HG03571 (cell line): ENCODE data around the gene ACTR3C.
"Not testable (repeated sequence)": the region's sequence is repeated elsewhere in the genome, so short reads cannot be mapped to it uniquely, and the experiment has no call there.

Experiments
- ATAC-seq: cut with Tn5 transposase; IDR thresholded peaks from one replicate; pipeline ENCODE4 v1.9.1; 2021; ENCODE audit not compliant: unreplicated experiment

The ACTR3C gene

DNA sequence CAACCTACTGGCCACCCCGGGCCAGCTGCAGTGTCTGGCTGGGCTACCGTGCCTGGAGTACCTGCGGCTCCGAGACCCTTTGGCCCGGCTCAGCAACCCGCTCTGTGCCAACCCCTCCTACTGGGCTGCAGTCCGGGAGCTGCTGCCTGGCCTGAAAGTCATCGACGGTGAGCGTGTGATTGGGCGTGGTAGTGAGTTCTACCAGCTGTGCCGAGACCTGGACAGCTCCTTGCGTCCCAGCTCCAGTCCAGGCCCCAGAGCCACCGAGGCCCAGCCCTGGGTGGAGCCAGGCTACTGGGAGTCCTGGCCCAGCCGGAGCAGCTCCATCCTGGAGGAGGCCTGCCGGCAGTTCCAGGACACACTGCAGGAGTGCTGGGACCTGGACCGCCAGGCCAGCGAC, 13.8 kb upstream of the ACTR3C start:
- ATAC-seq: no peak

DNA sequence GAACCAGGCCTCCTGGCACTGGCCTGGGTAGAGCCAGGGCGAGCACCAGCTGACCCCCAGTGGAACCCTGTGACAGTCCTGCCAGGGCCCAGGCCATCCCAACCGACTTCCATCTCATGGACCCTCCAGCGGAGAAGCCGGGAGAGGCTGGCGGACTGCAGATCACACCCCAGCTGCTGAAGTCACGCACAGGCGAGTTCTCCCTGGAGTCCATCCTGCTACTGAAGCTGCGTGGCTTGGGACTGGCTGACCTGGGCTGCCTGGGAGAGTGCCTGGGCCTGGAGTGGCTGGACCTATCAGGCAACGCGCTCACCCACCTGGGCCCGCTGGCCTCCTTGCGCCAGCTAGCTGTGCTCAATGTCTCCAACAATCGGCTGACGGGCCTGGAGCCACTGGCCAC, 13.4 kb upstream of the ACTR3C start:
- no peak for ATAC-seq

DNA sequence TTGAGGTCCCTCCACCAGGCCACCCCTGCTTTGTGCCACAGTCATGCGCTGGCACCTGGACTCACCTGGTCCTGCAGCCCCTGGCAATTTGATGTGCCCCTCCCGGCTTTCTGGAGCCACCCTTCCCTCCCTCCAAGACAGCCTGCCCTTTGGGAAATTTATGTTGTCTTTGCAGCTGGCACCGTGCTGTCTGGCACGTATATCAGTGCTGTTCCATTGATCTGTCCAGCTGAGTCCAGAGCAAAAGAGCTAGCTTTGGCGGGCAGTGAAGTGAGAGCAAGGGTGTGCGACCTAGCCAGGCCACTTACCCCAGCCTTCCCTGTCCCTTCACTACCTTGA, 12.4 kb upstream of the ACTR3C start:
- no peak for ATAC-seq

DNA sequence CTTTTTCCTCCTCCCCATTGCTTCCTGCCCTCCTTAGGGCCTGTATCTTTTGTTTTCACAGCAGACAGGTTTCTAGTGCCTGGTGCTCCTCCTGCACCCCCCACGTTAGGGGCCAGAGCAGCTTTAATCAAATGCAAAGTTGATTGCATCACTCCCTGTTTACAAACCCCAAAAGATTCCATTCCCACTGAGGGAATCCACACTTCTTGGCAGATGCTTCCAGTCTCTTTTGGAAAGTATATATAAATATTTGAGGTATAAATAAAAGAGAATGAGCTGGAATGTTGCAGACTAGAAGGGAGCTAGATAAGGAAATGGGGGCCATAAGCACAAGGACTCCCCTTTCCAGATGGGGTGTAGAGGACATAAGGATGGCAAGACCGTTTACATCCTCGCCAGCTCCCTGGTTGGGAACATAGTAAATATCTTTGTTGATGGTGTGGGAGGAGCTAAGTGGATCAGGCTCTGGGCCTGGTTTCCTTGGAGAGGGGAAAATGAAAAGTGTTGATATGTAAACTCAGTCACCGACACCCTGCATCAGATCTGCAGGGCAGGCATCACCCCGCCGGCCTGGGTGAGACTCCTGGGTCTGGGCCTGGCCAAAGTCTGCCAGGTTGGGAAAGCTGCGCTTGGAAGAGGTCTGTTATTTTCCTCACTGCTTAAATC, 11.9 kb upstream of the ACTR3C start:
- no peak for ATAC-seq

DNA sequence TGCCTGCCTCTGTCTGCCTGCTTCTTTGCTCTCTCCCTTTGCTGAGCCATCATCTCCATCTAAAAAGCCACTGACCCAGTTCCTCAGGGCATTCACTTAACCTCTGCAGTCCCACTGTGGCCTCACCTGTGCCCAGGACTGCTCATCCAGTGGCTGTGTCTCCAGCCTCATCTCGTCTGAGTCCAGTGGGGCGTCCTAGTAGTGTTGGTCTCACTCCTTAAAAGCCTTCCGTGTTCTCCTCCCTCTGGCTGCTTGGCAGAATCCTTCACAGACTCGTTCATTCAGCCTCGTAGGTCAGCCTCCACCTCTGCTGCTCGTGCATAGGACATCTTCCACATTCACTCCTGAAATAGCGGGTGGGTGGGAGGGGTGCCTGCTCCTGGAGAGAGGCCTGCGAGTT, 10.8 kb upstream of the ACTR3C start:
- no peak for ATAC-seq

DNA sequence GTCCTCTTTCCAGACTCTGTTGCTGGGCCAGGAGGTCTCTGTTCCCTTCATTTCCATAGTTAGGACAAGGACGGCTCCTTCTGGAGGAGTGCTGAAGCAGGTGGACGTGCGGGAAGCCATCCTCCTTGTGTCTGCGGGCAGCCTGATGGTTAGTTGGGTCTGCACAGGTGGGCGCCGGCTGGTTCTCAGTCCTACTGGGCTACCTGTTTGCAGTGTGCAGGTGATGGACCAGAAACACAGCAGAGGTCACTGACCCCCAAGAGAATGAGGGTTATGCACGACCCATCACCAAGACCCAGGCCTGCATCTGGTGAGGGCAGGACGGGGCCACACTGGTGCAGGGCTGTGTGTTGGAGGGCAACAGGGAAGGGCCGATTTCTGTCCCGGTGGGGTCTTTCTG, 10.3 kb upstream of the ACTR3C start:
- ATAC-seq: no peak

DNA sequence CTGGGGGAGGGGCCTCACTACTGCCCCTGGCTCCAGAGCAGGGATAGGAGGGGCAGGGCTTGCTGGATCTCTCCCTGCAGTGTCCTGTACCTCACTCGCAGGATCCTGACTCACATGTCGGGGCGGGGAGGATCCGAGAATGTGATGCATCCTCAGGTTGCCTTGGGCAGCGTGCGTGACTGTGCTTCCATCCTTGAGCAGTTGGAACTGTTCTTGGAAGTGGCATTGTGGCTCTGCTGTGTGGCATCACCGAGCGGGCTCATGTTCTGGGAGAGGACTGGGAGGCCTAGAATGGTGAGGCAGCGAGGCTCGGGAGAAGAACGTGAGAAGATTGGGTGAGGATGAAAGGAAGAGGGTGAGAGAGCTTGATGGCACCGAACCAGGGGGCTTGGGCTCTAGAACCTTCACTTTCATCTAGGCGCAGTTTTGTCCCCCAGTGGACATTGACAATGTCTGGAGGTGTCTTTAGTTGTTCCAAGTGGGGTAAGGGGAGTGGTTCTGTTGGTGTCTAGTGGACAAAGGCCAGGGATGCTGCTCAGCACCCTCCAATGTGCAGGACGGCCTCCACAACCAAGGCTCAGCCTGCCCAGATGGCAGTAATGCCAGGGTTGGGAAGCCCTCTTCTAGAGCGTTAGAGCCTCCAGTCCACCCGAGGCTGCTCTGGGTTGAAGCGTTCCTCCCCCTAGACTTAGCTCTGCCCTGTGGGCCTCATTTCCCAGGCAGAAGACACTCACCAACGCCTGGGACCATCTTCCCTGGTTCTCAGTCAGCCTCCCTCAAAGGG, 9.7 kb upstream of the ACTR3C start:
- ATAC-seq: no peak

DNA sequence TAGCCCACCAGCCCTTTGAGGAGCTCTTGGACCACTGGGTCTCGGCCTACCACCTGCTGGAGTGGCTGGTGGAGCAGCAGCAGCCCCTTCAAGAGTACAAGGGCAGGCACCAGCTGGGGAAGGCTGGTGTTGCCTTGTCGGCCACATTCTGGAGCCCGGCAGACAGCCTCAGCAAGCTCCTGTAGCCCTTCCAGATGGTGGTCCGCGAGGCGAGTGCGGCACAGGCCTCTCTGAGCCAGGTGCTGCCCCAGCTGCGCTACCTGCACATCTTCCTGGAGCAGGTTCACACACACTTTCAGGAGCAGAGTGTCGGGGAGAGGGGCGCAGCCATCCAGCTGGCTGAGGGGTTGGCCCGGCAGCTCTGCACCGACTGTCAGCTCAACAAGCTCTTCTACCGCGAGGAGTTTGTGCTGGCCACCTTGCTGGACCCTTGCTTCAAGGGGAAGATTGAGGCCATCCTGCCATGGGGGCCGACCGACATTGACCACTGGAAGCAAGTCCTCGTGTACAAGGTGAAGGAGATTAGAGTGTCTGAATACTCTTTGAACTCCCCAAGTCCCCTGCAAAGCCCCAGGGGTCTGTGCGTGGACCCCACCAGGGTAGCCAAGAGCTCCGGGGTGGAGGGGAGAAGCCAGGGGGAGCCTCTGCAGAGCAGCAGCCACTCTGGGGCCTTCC, 7.0 kb upstream of the ACTR3C start:
- no peak for ATAC-seq

DNA sequence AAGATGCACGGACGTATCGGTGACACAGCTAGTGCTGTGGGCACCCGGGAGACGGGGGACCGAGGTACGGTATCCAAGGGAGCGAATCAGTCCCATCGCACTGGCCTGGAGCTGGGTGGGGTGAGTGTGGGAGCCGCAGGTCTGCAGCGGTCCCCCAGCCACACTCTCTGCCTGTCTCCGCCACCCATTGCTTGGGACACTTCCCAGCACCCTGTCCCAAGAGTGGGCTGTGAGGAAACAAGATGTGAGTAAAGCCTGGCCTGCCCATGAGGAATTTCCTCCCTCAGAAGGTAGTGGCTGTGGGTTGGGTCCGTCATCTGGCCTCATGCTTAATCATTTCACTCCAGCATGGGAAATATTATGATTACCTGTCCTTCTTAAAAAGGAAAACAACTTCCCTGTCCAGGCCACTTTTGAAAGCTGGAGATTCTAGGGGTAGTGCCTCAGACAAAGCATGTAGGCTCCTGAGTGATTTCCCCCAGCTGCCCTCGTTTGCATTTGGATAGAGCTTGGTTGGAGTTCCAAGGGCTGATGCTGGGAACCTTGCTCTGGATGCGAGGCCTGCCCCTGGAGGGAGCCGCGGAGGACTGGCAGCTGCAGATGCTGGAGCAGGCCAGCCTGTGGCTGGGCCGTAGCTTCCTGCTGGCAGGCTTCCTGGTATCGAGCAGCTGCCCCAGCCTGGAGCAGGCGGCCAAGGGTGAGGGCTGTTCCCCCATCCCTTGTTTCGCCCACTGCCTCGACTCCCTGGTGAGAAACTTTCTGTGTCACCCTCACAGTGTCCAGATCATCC, 6.2 kb upstream of the ACTR3C start:
- no peak for ATAC-seq

DNA sequence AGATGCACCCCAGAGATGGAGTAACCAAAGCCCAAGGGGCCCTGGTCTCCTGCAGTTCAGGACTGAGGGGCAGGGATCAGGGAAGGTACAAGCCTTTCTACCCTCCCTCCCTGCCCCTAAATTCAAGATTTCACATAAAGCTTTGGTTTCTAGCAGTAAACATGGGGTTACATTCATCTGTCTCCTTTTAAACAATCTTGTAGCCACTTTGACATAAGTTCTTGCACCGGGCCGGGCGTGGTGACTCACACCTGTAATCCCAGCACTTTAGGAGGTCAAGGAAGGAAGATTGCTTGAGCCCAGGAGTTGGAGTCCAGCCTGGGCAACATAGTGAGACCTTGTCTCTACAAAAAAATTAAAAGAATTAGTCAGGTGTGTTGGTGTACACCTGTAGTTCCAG, 4.0 kb upstream of the ACTR3C start:
- ATAC-seq: no peak

DNA sequence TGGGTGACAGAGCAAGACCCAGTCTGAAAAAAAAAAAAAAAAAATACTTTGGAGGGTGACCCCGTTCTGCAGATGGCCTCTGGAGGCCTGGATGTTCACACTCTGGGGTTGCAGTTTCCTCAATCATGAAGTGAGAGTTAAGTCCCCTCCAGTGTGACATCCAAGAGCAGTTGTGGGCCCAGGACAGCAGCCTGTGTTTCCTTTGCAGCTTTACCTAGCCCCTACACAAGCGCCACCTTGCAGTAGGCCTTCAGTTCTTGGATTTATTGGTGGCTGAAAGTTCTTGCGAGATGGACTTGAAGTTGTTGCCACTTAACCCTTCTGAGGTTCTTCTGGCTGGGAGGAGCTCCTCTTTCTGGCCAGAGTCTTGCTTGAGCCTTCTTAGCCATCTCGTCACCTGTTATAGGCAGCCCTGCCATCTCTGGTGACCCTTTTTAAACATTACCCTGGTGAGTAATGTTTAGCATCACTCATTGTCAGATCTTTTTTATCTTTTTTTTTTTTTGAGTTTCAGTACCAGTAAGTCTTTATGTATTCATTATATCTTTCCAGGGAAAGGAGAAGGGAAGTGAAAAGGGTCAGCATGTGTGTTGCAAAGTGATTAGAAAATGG, 3.4 kb upstream of the ACTR3C start:
- no peak for ATAC-seq

DNA sequence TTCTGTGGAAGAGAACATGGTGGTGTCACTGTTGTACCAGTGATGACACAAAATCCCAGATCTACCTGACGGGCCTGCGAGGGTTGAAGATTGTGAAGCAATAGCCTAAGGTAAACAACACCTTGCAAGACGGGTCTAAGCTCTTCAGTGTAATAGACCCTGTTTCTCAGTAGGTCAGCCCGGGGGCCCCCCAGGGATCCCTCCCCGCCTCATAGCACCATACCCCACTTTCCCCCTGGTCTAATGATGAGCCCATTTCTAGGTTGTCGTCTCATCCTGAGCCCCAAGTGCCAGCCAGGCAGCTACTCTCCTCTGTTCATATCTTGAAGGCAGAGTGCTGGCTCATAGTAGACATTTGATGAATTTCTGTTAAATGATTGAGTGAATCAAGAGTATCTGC, 2.6 kb upstream of the ACTR3C start:
- no peak for ATAC-seq

DNA sequence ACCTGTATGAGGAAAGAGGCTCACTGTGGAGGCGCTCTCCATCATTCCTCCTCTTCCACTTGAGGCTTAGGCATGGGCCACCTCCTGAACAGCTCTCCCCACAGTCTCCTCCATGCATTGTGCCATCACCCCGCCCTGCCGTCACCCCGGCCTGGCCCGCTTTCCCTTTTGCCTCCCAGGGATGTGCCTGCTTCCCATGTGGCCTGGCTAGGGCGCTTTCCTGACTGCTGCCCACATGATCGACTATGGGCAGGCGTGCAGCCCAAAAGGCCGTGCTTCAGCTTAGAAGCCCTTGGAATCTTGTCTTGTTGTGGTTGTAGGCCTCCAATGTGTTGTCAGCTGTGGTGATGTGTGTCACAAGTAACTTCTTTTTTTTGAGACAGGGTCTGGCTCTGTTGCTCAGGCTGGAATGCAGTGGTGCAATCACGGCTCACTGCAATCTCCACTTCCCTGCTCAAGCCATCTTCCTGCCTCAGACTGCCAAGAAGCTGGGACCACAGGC, 1.8 kb upstream of the ACTR3C start:
- ATAC-seq: no peak

DNA sequence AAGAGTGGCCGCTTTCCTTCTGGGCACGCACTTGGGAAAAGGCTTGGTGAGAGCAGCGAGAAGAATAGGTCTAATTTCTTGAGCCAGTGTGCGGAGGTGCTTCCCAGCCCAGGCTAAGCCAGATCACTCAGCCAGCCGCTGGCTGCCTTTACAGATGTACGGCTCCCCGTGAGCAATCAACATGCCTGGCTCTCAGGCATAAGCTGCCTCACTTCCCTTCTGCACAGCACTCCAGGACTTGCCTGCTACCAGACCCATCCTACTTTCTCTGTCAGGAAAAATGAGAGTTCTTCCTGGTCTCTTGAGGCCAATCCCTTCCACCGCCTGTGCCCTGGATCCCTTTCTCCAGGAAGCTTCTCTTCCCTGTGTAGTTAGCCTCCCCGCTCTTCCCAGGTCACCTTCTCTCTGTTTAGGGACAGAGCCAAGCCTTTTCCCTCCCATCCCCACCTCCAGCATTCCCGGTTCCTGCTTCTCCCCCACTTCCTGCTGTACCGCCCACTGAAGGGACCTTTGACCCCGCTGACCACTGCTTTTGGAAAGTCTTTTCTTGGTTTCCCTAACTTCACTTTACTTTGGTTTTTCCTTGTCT, 1.1 kb upstream of the ACTR3C start:
- ATAC-seq: no peak

DNA sequence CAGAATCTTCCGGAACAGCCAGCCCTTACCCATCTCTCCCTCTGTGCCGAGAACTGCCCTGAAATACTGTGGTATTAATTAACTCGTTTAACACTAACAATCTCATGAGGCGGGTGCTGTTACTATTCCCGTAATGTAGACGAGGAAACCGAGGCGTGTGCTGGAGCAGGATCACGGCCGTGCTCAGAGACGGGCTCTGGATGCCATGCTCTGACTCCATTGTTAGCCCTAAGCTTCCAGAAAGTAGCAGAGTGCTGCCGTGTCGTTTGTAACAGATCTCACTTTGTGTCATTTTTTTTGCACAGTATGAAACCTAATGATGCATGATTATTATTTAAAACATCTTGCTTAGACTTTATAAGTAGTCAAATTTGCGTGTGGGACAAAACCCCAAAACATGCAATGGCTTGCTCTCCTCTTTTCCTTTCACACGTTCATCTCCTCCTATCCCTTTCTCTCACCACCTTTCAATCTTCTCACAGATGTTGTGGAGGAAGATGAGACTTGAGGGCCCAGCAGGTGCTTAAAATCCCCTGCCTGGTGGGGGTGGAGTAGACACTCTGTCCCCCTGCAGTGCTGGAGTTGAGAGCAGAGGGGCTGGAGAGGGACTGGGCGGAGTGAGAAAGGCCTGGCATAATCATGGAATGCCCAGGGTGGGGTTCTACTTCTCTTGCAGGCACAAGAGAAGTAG, 482 bp upstream of the ACTR3C start:
- no peak for ATAC-seq

DNA sequence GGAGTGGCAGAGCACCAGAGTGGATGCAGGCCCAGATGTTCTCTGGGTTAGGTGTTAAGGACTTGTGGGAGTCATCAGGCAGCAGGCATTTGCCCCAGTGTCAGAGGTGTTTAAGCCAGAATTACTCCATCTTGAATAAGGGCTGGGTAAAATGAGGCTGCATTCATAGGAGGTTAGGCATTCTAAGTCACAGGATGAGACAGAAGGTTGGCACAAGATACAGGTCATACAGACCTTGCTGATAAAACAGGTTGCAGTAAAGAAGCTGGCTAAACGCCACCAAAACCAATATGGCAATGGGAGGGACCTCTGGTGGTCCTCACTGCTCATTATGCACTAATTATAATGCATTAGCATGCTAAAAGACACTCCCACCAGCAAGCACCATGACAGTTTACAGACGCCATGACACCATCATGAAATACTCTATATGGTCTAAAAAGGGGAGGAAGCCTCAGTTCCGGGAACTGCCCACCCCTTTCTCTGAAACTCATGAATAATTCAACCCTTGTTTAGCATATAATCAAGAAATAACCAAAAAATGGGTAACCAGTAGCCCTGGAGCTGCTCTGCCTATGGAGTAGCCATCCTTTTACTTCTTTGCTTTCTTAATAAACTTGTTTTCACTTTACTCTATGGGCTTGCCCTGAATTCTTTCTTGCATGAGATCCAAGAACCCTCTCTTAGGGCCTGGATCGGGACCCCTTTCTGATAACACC, 1.1 kb downstream of the ACTR3C start:
- no peak for ATAC-seq

DNA sequence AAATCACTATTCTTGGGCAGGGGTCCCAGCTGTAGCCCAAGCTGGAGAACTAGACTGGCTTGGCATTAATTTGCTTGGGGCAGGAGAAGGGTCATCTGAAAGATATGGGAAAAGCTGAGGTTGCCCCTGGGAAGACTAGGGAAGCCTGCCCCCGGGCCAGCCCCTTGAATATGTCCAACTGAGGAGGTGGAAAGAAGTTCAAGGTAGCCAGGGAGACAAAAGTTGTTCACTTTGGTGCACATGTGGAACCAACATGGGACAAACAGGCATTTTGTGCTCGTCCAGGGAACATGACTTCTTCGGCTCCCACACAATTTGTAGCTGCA, 1.6 kb downstream of the ACTR3C start:
- ATAC-seq: no peak

DNA sequence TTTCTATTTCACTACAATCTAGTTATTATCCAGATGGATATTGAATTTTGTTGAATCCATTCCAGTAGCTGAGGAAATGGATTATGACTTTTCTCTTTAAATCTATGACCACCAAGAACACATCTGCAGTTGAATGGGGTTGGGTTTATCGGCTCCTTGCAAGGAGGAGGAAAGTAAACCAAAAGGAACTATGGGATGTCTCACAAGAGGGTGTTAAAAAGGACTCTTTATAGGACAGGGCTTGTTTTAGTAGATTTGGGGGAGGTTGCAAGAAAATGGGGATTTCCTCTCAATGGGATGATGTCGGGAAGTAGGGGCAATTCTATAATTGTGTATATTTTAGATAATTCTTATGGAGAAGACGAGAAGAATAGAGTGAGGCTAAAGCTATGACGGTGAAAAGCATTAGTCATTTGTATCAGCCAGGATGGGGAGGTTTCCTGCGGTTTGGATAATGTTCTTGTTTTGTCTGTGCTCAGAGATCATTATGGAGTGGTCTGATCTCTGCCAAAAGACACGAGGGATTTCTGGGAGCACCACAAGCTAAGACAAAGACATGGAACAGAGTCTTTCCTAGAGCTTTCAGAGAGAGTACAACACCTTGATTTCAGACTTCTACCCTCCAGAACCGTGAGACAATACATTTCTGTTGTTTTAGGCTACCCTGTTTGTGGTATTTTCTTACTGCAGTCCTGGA, 5.4 kb downstream of the ACTR3C start:
- ATAC-seq: no peak

DNA sequence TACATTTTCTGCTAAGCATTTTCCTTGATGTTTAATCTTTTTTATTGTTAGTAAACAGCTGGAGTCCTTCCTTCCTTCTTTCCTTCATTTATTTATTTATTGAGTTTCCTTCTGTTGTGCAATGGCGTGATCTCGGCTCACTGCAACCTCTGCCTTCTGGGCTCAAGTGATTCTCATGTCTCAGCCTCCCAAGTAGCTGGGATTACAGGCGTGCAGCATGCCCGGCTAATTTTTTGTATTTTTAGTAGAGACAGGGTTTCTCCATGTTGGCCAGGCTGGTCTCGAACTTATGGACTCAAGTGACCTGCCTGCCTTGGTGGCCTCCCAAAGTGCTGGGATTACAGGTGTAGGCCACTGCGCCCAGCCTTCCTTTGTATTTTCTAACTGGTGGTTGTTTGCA, 6.4 kb downstream of the ACTR3C start:
- ATAC-seq: not testable (repeated sequence)
